ENCODE results near the gene OR12D3.
"Not testable (repeated sequence)": the region's sequence is repeated elsewhere in the genome, so short reads cannot be mapped to it uniquely, and the experiment has no call there.

The OR12D3 gene, protein sequence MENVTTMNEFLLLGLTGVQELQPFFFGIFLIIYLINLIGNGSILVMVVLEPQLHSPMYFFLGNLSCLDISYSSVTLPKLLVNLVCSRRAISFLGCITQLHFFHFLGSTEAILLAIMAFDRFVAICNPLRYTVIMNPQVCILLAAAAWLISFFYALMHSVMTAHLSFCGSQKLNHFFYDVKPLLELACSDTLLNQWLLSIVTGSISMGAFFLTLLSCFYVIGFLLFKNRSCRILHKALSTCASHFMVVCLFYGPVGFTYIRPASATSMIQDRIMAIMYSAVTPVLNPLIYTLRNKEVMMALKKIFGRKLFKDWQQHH

DNA sequence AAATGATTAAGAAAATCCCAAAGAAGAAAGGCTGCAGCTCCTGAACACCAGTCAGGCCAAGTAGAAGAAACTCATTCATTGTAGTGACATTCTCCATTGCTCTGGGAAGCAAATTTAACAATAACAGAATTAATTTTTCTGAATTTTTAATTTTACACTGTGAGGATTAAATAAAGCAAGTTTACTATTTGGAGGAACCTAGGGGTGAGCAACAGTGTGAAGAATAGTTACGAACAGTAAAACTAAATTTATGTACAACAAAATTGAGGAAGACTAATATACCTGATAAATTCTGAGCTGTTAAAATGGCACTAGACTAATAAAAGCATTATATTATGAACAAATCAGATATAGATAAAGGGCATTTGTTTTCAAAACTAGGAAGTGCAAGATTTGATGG, at the start of gene OR12D3:
TSS of gene OR12D3 (minus strand) at position 101 of the 400 bp plus-strand sequence. CDS start at position 97, 4 bp downstream.
- DNase-seq (ENCODE audit: low spot score), result no peak

DNA sequence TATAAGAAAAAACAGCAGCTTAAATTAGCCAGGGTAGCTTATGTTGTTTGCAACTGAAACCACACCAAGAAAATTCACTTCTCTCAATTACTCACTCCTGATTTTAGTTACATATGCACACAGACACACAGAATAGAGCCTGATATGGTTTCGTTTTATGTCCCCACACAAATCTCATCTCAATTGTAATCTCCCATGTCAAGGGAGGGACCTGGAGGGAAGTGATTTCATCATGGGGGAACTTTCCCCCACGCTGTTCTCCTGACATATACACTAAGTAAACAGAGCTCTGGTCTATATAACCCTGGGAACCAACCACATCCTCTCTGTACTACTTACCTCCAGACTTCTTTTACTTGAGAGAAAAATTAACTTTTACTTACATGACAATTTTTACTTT, 49.5 kb upstream of the OR12D3 start:
- DNase-seq (ENCODE audit: low spot score), result no peak

DNA sequence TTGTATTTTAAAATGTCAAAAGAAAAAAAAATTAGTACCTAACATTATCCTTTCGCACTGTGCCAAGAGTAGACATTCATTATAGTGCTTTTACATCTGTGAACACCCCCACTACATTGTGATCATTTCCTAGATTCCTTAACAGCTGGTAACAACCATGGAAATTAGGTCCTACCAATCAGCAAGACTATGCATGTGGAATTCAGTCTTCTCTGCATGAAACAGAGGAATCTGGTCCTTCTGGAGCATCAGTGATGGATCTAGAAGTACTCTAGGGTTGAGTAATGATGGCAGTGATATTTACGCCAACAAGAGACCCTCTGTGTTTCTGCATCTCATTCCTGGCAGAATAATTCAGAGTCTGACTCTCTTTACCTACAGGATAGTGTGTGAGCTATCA, 49.1 kb upstream of the OR12D3 start:
- no peak for DNase-seq (ENCODE audit: low spot score)

DNA sequence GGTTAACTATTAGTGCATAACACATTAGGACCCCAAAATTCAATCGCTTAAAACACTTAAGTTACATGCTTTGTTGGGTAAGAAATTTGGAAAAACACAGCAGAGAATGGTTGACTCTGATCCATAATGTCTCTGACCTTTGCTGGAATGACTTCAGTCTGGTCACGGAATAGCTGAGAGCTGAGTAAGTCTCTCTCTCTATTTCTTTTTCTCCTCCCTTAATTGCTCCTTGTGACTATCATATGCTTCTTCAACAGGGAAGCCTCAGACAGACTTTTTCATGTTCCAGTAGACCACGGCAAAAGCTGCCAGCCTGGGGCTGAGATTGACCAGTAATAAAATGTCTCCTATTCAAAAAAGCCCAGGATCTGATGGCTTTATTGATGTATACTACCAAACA, 44.4 kb upstream of the OR12D3 start:
- DNase-seq (ENCODE audit: low spot score), result no peak

DNA sequence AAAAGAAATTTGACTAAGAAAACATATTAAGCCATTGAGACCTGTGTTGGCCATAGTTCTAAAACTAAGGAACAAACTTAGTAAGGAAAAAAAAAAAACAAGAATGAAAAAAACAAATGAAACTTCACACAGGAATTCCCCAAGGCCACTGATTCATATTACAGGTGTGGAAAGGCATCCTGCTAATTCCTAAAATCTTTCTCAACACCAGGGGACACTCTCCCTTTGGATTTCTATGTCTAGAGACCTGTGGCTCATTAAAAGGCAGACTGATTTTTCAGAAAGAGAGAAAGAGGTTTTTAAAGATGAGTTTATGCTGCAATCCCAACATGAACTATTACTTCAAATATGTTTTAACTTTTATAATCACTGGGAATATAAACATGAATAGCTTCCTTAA, 39.5 kb upstream of the OR12D3 start, which contains the start of gene OR12D1:
TSS of gene OR12D1 (plus strand) at position 341 of the 400 bp plus-strand sequence.
- DNase-seq (ENCODE audit: low spot score), result no peak

DNA sequence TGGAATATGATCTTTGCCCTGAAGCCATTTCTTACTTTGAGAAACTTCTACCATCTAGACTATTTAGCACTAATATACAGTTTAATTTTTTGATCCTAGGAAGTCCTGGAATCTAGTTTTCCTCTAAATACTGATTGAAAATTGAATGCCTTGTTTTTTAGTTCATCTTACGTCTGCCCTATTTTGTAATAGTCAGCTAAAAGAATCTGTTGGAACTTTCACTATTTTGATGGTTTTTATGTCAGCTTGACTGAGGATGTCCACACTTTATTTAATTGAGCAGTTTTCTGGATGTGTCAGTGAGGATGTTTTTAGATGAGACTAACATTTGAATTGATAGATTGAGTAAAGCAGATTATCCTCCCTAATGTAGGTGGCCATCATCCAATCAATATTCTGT, 28.7 kb upstream of the OR12D3 start:
- DNase-seq (ENCODE audit: low spot score), result no peak

DNA sequence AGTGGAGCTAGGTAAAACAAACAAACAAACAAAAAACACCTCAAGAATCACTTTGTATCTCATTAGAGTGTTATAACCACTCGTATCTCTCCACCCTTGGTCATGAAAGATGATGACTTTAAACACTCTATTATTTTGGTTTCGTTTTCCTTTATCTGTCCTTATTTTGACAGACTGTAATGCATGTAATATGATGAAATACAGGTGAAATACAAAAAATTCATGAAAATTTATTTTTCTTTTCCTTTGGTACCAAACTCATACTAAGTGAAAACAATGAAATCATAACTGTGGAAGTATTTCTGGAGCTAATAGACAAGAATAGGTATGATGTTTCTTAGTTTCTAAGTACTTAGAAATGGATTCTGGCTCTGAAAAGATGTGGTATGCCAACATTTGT, 24.4 kb upstream of the OR12D3 start:
- DNase-seq (ENCODE audit: low spot score), result no peak

DNA sequence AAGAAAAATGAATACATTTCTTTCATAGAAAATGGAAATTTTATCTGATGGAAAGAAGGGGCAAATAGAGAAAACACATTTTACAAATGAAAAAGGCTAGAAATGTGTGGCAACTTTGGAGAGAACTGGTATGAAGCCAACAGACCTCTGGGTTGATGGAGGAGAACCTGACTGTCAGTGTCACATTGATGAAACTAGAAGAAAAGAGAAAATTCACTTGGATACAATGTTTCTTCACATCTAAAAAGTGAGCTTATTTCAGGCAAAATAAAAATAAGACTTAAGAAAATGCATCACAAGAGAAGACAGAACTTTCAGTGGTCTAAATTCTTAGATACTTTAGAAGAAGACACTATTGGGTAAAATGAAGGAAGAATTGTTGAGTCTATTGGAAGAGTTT, 20.2 kb upstream of the OR12D3 start, which contains the start of gene OR12D2:
TSS of gene OR12D2 (plus strand) at position 301 of the 400 bp plus-strand sequence. CDS start 1,069 bp downstream, outside the sequence.
- no peak for DNase-seq (ENCODE audit: low spot score)

DNA sequence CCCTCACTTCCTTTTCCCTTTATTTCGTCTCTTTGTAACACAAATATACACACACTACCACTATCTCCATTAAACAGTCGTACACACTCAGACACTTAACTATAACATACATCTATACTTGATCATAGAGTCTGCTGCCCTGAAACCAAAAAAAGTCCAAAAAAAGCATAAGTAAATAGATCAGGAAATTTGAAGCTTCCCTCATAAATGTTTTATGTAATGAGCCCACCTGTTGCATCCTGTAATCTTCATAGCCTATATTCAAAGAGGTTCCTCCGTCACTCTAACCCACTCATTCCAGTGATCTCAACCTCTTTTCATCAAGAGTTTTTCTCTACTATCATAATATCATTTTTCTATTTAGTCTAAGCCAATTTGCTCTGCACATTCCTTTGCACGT, 13.4 kb upstream of the OR12D3 start:
- DNase-seq (ENCODE audit: low spot score), result no peak

DNA sequence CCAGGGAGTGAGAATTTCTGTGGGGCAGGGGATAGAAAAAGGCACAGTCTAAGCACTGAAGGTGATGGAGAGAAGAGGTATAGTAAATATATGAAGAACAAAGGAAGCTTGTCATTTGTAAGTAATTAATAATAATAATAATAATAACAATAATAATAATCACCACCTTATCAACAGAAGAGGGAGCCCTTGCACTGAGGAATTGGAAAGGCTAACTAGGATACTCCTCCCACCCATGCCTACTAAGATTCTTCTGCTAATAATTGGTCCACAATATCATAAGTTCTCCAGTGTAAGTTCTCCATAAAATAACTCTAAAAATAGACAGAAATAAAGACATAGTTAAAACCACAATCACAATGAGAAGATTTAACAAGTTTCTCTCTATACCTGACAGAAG, 912 bp upstream of the OR12D3 start:
- DNase-seq (ENCODE audit: low spot score), result no peak

DNA sequence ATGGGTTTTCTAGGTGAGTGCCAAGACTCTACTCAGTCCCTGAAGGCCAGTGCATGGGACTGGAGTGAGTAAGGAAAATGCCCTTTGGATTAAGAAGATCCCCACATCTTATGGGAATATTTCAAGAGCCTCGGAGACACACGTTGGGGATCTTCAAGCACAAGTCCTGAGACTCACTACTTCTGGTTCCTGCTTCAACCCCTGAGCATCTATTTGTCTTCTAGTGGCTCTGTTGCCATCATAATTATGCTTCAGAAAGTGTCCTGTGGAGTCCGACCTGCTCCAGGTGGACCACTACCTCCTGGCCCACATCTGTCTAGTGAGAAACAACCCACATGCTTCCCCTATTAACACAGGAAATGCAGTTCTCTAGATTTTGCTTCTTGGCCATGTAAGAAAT, 6.3 kb downstream of the OR12D3 start, which contains the start of gene OR5V1:
TSS of gene OR5V1 (minus strand) at position 101 of the 400 bp plus-strand sequence. CDS start 12,670 bp downstream, outside the sequence.
- DNase-seq (ENCODE audit: low spot score), result no peak

DNA sequence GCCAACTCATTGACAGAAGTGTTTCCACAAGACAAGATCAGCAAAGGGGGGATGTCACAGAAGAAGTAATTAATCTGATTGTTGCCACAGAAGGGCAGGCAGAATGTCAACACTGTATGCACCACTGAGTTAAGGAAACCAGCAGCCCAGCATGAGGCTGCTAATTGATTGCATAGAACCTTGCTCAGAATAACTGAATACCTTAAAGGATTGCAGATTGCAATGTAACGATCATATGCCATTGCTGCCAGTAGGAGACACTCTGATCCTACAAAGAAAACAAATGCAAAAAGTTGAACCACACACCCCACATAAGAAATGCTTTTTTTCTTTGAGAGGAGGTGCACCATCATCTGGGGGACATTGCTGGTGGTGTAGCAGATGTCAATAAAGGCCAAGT, 19.5 kb downstream of the OR12D3 start:
- no peak for DNase-seq (ENCODE audit: low spot score)

DNA sequence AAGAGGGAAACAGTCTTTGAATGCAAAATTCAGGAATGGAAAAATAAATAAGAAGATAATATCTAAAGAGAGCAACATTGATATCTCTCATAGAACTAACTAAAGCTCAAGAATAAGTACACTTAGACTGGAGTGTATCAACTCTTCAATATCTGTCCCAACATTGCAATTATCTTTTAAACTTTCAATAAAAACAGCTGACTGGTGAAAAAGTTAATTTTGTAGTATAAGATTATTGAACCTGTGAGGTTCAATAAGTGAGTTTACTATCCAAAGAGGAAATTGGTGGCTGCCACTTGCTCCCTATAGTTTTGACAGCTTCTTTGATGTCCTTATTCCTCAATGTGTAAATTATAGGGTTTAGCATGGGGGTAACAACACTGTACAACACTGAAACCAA, 20.1 kb downstream of the OR12D3 start:
- no peak for DNase-seq (ENCODE audit: low spot score)

DNA sequence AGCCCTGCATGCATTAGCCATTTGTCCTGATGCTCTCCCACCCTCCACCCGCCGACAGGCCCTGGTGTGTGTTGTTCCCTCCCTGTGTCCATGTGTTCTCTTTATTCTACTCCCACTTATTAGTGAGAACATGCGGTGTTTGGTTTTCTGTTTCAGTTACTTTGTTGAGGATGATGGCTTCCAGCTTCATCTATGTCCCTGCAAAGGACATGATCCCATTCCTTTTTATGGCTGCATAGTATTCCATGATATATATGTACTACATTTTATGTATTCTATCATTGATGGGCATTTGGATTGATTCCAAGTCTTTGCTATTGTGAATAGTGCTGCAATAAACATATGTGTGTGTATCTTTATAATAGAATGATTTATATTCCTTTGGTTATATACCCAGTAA, 25.7 kb downstream of the OR12D3 start:
- DNase-seq (ENCODE audit: low spot score), result not testable (repeated sequence)

DNA sequence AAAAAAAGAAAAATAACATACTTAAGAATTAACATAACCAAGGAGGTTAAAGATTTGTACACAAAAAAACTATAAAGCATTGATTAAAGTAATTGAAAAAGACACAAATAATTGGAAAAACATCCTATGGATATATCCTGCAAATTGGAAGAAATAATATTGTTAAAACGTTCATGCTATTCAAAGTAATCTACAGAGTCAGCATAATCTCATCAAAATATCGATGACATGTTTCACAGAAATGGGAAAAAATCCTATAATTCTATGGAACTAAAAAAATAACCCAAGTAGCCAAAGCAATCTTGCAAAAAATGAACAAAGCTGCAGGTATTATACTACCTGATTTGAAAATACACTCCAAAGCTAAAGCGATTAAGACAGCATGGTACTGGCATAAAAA, 29.7 kb downstream of the OR12D3 start:
- DNase-seq (ENCODE audit: low spot score), result no peak

DNA sequence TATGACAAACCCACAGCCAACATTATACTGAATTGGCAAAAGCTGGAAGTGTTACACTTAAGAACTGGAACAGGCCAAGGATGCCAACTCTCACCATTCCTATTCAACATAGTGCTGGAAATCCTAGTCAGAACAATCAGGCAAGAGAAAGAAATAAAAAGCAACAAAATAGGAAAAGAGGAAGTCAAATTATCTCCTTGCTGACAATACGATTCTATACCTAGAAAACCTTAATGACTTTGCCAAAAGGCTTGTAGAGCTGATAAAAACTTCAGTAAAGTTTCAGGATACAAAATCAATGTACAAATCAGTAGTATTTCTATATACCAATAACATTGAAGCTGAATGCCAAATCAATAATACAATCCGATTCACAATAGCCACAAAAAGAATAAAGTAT, 38.8 kb downstream of the OR12D3 start:
- no peak for DNase-seq (ENCODE audit: low spot score)

DNA sequence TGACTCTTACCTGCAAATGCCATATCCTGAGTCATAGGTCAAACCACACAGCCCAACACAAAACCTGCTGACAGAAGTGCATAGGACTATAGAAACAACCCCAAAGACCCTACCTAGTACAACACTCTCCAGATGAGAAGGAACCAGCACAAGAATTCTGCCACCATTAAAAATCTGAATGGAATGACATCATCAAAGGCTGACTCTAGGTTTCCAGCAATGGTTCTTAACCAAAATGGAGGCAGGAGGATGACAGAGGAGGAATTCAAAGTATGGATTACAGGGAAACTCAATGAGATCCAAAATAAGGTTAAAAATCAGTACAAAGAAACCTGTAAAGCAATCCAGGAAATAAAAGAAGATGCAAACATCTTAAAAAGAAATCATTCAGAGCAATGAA, 42.4 kb downstream of the OR12D3 start:
- no peak for DNase-seq (ENCODE audit: low spot score)

DNA sequence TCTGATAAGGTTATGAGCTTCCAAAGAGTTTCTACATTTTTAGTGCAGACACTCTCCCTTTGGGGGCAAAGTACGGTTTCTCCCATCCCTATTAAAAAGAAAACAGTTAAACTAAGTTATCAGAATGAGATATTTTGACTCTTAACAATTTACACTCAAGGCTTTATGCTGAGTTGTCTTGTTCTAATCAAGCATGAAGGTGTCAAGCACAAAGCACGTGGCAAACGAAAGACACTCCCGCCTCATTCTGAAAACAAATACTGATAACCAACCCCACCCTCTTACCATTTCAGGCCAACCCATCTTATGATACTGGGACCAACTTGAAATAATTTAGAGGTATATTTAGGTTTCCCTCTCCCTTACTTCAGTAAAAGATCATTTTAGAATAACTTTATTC, 49.3 kb downstream of the OR12D3 start:
- DNase-seq (ENCODE audit: low spot score), result no peak
